A549 (cell line): ENCODE data around the gene PDS5A.

Experiments used
- CEBPB ChIP-seq, 2 experiments: fragments of >200 bp in 1 of 2; sonication (Bioruptor Twin) in 1 of 2; formaldehyde crosslinking in 1 of 2; IDR thresholded peaks; 2 replicates each; pipeline ENCODE4 v1.6.1; 2012 to 2016
- TF ChIP-seq, protein P1 (sequence below): fragments of >200 bp; sonication (Bioruptor Twin); formaldehyde crosslinking; IDR thresholded peaks from 3 replicates; pipeline ENCODE4 v1.5.1; 2016
- TF ChIP-seq, protein P2 (sequence below): fragments of 200-600 bp; sonication (generic); IDR thresholded peaks from 2 replicates; pipeline ENCODE4 v1.6.1; 2016; ENCODE audit warnings: antibody characterized with exemption, mild to moderate bottlenecking, moderate library complexity

DNA sequence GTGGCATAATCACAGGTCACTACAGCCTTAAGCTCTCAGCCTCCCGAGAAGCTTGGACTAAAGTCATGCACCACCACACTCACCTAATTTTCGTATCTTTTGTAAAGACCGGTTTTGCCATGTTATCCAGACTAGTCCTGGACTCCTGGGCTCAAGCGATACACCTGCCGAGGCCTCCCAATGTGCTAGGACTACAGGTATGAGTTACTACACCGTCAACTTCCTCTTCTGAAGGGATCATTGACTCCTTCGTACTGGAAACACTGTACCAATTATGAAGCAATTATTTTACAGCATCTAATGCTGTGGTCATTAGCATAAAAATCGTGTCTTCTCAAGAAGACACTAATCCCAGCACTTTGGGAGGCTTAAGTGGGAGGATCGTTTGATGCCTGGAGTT is 35.2 kb downstream of the PDS5A start:
- TF ChIP-seq, protein P1, sequence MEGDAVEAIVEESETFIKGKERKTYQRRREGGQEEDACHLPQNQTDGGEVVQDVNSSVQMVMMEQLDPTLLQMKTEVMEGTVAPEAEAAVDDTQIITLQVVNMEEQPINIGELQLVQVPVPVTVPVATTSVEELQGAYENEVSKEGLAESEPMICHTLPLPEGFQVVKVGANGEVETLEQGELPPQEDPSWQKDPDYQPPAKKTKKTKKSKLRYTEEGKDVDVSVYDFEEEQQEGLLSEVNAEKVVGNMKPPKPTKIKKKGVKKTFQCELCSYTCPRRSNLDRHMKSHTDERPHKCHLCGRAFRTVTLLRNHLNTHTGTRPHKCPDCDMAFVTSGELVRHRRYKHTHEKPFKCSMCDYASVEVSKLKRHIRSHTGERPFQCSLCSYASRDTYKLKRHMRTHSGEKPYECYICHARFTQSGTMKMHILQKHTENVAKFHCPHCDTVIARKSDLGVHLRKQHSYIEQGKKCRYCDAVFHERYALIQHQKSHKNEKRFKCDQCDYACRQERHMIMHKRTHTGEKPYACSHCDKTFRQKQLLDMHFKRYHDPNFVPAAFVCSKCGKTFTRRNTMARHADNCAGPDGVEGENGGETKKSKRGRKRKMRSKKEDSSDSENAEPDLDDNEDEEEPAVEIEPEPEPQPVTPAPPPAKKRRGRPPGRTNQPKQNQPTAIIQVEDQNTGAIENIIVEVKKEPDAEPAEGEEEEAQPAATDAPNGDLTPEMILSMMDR: no peak
- TF ChIP-seq CEBPB (IDR thresholded peaks at IDR 0.05): no peak
- TF ChIP-seq, protein P2, sequence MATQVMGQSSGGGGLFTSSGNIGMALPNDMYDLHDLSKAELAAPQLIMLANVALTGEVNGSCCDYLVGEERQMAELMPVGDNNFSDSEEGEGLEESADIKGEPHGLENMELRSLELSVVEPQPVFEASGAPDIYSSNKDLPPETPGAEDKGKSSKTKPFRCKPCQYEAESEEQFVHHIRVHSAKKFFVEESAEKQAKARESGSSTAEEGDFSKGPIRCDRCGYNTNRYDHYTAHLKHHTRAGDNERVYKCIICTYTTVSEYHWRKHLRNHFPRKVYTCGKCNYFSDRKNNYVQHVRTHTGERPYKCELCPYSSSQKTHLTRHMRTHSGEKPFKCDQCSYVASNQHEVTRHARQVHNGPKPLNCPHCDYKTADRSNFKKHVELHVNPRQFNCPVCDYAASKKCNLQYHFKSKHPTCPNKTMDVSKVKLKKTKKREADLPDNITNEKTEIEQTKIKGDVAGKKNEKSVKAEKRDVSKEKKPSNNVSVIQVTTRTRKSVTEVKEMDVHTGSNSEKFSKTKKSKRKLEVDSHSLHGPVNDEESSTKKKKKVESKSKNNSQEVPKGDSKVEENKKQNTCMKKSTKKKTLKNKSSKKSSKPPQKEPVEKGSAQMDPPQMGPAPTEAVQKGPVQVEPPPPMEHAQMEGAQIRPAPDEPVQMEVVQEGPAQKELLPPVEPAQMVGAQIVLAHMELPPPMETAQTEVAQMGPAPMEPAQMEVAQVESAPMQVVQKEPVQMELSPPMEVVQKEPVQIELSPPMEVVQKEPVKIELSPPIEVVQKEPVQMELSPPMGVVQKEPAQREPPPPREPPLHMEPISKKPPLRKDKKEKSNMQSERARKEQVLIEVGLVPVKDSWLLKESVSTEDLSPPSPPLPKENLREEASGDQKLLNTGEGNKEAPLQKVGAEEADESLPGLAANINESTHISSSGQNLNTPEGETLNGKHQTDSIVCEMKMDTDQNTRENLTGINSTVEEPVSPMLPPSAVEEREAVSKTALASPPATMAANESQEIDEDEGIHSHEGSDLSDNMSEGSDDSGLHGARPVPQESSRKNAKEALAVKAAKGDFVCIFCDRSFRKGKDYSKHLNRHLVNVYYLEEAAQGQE: no peak
